GM12873 (cell line): ENCODE results near the gene SUMF1.

ENCODE experiments used
- TF ChIP-seq, protein P1 (sequence below): IDR thresholded peaks from 2 replicates; pipeline ENCODE4 v1.5.1; 2012; ENCODE audit warnings: low read depth, mild to moderate bottlenecking, moderate library complexity, low read length, control low read depth; ENCODE audit not compliant: insufficient read depth; ENCODE audit errors: missing control alignments

Gene SUMF1

DNA sequence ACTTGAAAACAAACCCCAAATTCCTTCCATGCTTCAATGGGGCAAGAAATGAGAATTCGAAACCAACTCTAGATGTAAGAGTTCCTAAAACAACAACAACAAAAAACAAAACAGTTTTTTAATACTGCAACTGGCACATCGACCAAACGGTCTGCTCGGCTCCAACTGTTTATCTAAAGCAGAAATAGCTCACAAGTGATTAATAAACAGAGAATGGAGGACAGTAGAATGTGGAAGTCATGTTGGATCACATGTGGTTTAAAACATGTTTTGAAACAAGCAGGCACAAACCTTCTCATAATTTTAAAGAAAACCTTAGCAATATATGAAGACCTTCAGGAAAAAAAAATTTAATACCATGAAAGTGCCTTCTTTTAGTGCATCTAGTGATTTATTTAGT, 108.8 kb downstream of the SUMF1 start:
- TF ChIP-seq, protein P1, sequence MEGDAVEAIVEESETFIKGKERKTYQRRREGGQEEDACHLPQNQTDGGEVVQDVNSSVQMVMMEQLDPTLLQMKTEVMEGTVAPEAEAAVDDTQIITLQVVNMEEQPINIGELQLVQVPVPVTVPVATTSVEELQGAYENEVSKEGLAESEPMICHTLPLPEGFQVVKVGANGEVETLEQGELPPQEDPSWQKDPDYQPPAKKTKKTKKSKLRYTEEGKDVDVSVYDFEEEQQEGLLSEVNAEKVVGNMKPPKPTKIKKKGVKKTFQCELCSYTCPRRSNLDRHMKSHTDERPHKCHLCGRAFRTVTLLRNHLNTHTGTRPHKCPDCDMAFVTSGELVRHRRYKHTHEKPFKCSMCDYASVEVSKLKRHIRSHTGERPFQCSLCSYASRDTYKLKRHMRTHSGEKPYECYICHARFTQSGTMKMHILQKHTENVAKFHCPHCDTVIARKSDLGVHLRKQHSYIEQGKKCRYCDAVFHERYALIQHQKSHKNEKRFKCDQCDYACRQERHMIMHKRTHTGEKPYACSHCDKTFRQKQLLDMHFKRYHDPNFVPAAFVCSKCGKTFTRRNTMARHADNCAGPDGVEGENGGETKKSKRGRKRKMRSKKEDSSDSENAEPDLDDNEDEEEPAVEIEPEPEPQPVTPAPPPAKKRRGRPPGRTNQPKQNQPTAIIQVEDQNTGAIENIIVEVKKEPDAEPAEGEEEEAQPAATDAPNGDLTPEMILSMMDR = no peak

DNA sequence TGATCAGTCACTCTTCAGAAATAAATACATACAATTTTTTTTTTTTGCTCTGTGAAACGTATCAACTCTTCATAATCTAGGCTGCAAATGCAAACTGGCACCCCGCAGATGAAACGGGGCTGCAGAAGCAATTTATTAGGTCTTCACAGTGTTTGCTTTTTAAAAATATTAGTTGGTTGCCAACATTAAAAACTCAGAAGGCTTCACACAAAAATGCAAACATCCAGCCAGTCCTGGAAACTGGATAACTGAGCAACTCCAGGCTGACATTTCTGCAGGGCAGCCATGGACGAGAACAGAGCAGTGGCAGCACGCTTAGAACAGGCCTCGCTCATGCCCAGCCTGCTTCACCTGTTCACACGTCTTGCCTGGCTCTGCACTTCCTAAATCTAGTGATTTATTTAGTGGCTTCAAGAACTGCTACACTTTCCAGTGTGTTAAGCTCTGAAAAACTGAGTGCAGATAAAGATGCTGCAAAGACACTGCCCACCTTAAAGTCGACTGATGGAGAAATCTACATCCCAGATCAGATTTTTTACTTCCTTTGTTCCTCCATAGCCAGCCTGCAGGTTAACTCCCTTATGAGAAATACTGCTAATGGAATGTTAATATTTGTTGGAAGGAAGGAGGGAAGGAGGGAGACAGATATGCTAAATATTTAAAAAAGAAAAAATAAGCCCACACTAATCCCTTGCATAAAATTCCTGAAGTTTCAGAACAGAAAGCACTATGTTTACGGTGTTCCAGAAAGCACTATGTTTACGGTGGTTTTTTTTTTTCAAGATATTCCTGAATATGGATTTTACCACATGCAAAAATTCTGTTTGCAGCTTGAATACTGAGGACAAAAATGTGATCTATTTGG, 110.3 kb downstream of the SUMF1 start:
- TF ChIP-seq, protein P1 = no peak

DNA sequence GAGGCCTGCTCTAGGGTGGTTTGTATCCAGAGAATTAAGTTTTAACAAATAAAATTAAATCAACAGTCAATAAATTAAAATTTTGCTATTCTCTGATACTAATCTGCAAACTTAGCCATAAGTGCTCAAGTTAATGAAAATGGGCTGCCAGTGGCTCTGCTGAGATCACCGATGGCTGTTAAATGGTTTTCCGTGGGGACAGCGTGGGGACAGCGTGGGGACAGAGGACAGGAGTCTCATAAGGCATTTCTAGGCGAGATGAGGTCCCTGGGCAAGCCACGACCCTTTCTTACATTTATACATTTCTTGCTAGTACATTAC, 110.9 kb downstream of the SUMF1 start:
- TF ChIP-seq, protein P1 = no peak

DNA sequence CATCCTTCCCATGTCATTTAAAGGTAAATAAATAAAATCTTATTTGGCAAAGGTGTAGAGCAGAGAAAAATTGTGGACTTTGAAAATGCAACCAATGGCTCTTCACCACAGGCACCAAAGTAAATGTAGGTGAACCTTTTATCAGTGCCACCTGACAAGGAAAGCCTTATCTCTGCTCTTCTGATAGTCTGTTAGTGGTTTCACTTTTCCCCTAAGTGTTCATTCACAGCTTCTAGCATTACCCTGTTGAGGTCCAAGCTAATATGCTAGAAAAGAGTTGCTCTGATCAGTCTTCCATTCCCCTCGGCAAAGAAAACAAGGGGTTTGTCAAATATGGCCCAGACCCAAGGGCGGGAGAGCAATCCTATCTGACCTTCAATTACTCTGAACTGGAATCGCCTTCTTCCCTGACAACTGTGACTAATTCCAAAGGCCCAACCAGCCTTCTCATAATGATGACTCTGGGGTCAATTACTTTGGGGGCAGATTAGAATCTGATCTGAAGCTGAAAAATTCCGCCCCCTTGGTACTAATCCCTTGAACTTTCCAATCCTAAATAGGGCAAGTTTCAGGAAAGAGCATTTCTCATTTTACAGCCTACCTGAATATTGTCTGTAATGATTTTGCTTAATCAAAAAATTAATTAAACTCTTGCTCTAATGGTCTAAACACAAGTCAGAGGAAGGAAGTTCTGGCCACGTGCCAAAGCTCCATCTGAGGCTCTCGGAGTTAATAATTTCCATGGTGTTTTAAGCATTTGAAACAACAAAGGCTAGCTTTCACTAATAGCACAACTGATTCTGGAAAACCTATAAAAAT, 111.5 kb downstream of the SUMF1 start:
- TF ChIP-seq, protein P1 = no peak

DNA sequence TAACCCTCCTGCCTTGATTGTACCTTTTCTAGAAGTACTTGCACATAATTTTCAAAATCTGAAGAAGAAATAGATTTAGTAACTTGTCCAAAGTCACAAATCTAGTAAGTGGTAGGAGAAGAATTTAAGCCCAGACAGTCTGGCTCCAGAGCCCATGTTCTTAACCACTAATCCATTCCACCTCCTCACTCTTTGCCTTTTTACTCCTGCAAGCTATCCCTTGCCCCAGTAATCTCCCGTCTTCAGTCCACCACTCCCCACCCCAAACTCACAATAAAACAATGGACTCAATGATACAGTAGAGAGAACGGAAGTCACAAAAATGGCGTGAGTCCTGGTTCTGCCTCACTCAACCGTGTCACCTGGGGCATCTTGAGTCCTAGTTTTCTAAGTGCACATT, 115.2 kb downstream of the SUMF1 start:
- TF ChIP-seq, protein P1 = no peak

DNA sequence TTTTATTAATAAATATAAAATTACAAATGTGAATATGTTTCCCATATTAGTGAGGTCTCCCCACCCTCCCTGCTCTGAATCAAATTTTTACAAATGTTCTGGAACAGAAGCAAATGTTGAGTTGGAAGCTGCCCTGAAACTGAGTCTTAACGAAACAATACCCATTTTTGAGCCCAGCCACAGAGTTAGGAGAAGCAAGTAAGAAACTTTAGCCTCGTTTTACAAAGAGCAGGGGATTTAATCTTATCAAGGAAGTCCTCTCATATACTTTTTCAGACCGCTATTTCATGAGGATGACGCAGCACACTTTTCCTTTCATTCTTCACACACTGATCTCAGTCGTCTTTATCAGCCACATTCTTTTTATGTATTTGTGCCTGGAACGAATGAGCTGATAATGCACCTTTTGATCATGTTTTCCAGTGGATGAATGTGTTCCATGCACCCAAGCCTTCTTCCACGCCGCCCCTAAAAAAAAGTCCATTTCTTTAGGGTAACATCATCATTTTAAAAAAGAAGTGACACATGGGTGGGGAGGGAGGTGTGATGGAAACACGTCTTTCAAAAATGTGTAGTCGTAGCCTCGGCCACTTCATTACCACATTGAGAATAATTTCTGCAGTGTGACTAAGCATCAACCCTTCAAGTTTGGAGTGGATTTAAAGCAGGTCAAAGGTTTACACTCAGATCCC, 115.8 kb downstream of the SUMF1 start:
- TF ChIP-seq, protein P1 = no peak

DNA sequence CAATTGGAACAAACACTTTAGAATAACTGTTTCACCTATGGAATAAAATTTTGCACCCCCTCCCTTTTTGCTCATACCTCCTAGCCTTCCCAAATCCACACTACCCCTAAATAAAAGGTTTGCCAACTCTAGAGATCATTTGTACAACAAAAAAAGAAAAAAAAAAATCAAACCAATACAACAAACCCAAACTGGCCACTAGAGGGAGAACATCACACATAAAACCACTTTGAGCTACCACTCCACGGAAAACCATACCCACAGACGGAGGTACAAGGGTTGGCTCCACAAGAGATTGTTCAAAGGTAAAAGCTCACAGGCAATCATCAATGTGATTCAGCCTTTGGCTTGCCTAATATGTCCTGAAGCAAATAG, 116.3 kb downstream of the SUMF1 start:
- TF ChIP-seq, protein P1 = peak; percentile 72
